ENCODE measurements around the gene IQSEC3.
A peak's percentile ranks its signal among the peaks of the same experiment; 100 is the strongest.

Gene IQSEC3

DNA sequence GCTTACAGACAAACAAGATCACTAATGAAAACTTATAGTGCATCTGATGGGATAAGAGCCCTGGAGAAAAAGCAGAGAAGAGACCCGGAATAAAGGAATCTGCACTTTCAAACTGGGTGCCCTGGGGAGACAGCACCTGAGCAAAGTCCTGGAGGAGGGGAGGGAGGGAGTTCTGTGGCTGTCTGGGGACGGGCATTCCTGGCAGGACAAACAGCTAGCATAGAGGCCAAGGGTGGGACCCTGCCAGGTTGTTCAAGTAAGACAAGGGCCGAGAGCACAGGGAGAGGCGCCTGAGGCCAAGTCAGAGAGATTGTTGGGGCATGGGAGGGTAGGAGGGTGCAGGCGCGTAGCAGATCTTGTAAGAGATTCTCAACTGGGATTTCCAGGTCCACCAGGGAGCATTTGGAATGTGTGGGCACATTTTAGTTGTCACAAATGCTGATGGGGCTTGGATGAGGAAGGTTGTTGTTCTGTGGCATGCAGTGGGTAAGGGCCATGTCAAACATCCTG, 14.2 kb downstream of the IQSEC3 start:
- DNase-seq, result no peak

- DNase-seq, result no peak
These were observed 16.2 kb downstream of the IQSEC3 start for GRCh38 chr12:82740-83139.

DNA sequence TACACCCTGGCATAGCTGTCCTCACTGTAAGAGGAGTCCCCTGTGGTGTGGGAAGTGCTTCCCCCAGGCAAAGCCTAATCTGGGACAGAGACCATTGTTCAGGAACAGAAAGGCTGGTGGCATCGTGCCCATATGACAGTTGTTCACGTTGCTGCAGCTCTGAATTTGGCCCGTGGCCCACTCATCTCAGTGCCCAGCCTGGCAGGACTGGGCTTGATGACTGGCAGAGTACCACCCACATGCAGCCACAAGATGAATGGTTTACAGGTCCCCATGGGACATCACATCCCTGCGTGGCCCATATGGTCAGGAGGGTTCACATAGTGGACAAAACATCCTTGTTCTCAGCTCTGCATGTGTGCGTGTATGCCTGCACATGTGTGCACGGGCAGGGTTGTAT, 17.5 kb downstream of the IQSEC3 start:
- no peak for DNase-seq

DNA sequence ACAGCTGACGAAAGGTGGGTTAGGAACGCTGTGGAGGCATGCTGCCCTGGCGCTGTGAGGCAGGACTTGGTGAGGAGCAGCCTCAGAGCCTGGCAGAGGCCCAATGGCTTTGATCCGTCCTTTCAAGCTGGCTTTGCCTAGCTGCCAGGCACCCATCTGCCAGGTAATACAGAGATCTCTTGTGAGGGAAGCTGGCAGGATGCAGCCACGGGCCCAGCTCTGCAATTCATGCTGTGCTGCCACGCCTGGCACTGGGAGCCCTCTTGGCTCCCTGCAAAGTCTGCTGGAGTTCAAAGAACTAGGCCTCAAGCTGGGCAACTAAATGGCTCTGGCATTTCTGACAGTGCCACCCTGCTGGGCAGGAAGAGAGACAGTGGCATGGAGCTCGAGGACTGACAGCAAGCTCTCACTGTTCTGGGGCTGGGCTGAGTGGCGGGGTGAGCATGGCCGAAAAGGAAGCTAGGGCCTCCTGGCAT, 18.7 kb downstream of the IQSEC3 start:
- no peak for DNase-seq

DNA sequence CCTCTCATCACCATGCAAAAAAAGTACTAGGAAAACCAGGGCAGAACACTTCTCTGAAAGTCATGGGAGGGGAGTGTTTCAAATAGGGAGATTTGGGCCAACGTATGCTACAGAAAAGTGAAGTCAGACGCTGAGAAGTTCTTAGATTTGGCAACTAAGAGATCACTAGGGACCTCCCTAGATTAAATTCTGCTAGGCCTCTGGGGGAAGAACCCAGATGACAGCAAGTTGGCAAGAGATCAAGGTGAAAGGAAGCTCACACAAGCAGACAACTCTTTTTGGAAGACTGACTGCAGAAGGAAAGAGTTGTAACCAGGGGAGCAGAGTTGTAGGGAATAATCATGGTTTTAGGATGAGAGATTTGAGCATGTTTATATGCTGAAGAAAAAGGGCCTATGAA, 20.7 kb downstream of the IQSEC3 start:
- DNase-seq, result no peak

- no peak for DNase-seq
These were observed 21.3 kb downstream of the IQSEC3 start for GRCh38 chr12:87856-88255.

GRCh38 chr12:89653-90052, 23.1 kb downstream of the IQSEC3 start:
- DNase-seq, result no peak

GRCh38 chr12:91213-91612, 24.6 kb downstream of the IQSEC3 start:
- DNase-seq, result no peak

DNA sequence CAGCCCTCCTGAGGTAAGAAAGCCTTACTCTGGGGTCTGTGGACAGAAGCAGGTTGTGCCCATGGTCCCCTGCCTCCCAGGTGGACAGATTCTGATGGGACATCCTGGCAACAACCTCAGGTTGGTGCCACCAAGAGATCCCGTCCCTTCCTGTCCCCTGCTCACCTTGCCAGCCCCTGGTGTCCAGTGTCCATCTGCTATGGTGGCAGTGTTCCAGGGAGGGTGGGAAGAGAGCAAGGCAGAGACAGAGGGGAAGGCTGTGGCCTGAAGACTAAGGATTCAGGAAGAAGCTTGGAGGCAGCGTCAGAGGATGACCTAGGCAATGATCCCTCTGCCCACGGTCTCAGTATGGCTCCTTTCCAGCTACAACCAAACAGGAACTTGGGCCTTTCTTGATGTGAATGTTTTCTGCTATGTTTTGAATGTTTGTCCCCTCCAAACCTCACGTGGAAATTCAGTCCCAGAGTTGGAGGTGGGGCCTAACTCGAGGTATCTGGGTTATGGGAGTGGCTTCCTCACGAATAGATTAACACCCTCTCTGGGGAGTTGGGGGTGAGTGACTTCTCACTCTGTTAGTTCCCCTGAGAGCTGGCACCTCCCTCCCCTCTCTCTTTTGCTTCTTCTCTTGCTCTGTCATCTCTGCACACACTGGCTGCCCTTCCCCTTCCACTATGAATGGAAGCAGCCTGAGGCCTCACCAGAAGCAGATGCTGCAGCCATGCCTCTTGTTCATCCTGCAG, 26.9 kb downstream of the IQSEC3 start:
- DNase-seq, result no peak

GRCh38 chr12:96543-96942, 30.0 kb downstream of the IQSEC3 start:
- DNase-seq, result no peak

DNA sequence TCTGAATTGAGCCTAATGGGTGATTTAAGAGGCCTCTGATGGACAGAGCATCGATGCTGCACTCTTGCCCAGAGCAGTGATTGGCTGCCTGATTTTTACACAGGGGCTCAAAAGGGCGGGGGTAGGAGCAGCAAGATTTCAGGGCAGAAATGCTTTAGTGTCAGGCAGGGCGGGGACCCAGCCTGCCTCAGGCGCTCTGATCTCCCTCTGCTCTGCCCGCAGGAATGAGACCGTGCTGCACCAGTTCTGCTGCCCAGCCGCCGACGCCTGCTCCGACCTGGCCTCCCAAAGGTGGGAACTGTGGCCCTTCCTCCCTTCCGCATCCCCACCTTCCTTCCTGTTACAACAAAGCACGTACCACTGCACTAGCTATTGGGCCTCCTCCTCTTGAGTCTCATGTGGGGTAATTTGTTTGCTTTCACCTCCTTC, 32.4 kb downstream of the IQSEC3 start:
- no peak for DNase-seq

DNA sequence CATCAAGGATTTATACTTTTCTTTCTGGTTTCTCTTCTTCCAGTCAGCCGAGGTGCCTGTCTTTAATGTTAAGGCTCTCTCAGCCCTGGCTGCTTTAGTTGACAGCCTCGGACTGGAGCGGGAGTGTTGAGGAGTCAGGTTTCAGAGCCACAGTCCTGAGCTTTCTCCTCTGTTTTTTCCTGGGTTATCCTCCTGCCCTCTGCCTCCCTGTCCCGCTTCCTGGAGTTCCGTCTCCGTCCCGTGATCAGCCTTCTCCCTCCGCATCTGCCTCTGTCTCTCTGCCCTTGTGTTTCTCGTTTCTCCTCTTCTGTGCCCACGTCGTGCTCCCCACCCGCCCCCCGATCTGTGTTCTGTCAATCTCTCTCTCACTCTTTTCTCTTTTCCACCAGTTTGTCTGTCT, 33.0 kb downstream of the IQSEC3 start:
- DNase-seq, result no peak

- peak; percentile 3 for DNase-seq
These were observed 35.7 kb downstream of the IQSEC3 start for GRCh38 chr12:101969-102878.

DNA sequence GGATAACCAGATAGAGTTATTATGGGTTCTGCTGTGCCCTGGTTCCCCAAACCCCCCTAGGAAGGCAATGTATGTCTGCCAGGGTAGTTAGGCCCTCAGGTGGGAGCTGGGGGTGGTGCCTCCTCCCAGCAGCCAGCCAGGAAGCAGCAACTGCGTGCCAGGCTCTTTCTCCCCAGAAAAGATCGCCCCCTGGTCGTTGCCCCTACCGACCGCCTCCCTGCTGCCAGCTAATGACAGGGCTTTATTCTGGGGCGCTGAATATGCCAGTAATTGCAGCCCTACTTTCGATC, 36.3 kb downstream of the IQSEC3 start:
- DNase-seq, result no peak

- no peak for DNase-seq
These were observed 36.8 kb downstream of the IQSEC3 start for GRCh38 chr12:103169-103981.

DNA sequence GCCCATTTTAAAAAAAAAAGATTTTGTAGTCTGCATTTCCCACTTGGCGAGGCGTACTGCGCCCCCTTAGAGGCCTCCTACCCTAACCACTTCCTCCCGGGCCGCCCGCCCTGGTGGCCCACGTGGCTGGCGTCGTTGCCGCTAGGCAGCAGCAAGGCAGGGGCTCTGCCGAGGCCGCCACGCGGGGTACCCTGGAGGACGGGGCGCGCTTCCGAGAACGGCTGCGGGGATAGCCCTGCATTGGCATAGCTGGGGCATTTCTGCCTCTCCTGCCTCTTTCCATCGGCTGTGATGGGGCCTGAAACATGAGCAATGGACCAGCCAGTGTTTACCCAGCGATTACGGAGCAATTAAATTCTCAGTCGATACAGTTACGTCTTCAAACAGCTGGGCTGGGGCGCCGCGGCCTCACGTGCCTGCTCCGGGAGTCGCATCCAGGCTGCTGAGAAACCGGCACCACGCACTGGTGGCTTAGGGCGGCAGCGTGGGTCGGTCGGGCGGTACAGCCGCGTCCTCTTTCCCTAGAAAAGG, 38.0 kb downstream of the IQSEC3 start:
- peak; percentile 4 for DNase-seq

- no peak for DNase-seq
These were observed 39.1 kb downstream of the IQSEC3 start for GRCh38 chr12:105696-106095.

DNA sequence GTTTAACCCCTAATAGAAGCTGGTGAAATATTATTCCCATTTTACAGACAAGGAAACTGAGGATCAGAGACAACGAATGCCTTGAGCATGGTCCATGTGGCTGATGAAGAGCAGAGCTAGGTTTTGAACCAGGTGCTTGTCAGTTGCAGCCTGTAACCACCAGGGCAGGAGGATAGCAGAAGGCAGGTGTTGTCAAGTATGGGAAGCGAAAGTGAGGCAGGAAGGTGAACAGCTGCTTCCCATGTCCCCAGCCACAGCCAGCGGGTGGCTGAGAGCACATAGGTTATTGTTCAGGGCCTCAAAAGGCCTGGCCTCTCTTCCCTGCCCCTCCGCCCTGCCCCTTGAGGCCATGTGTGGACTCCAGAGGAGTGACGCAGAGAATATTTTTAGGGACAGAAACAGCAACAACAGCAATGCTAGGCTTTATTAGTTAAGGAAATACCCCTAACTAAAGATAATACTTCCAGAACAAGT, 39.6 kb downstream of the IQSEC3 start:
- DNase-seq, result no peak

- DNase-seq, result no peak
These were observed 42.0 kb downstream of the IQSEC3 start for GRCh38 chr12:108594-108993.

DNA sequence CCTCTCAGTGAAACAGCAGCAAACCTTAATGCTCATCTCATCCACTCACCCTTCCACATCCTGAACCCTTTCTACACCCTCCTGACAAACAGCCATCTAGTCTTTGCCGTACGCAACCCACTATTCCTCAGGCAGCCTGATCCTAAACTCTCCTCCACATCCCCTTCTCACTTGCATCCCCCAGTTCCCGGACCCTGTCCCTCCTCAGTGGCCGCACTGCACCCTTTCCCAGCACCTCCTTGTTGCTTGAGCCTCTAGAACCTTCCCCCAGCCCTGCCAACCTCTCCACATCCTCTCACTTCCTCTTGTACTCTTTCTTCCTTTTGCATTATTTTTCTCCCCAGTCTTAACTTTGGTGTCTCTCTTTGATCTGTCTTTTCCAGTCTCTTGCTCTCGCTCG, 42.9 kb downstream of the IQSEC3 start:
- no peak for DNase-seq

DNA sequence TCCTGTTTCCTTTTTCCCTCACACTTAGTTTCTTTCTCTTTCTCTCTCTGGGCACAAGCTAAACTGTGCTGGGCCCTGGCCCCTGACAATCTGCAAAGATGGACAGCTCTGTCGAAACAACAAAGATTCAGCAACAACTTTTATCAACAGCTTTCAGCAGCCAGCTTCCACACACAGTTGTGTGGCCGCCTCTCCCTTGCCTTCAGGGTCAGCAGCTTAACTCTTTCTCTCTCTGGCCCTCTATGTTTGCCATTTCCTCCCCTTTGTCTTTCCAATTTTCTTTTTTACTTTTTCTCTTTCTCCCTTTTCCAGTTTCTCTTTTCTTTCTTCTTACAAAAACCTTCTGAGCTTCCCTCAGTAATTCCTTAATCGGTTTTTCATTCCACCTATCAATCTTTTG, 43.3 kb downstream of the IQSEC3 start:
- no peak for DNase-seq

DNA sequence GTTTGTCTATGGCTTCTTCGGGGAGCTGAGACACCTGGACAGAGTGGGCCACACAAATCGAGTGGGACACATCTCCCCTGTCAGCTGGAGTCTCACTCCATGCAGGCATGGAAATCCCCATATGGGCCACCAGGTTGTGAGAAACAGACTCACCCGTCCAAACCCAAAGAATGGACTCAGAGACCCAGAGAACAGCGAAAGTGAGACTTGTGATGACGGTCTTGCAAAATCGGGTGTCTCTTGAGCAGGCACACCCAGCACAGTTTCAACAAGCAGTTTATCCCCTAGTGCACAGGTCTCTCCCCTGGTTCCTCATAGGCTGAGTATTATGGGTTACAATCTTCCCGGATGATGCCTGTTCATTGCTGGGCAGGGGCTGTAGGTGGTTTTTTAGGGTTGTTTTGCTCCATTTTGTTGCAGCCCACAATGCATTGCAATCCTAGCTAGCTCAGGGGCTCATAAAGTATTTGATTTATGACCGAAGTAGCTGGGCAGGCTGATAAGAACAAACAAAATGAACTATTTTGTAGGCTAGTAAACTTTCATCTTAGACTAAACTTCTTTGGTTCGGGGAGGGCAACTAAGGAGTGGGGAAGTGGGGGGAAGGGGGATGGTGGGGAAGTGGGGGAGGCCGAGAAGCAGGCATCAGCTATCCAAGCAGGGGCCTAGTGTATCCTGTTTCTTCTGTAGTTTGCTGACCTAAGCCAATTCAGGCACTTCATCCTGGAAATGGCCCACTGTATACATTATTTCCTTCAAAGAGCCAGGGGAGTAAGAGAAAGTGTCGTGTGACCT, 45.3 kb downstream of the IQSEC3 start:
- DNase-seq, result no peak
